Naive B cell (primary cell): ENCODE results near the gene IFT22. TPM values are rescaled to one million over a fixed set of nuclear protein-coding genes. Genes with fewer than 3 reads are reported as not detected.
"Not testable (repeated sequence)": the region's sequence is repeated elsewhere in the genome, so short reads cannot be mapped to it uniquely, and the experiment has no call there.

Experiments used
- ATAC-seq, 2 donors: fragments of 150-1000 bp; cut with Tn5 transposase; 2 replicates each; pipeline ENCODE4 v1.10.0; 2021; ENCODE audit warnings: low read depth in 2 of 2, mild to moderate bottlenecking in 2 of 2, moderate library complexity in 2 of 2
- DNase-seq: peaks from one replicate; pipeline ENCODE4 v3.0.0; 2022
- H3K27ac Mint-ChIP-seq, 6 donors: one replicate each; pipeline ENCODE4 v1.8.0; 2020 to 2022; ENCODE audit warnings: mild to moderate bottlenecking in 6 of 6, mixed read lengths in 6 of 6, moderate library complexity in 5 of 6, inconsistent platforms in 2 of 6
- H3K27me3 Mint-ChIP-seq, 3 donors: one replicate each; pipeline ENCODE4 v1.8.0; 2021 to 2022; ENCODE audit warnings: mixed read lengths in 3 of 3, mild to moderate bottlenecking in 1 of 3
- H3K36me3 Mint-ChIP-seq, 2 donors: one replicate each; pipeline ENCODE4 v1.8.0; 2020 to 2022; ENCODE audit warnings: mixed read lengths in 2 of 2, inconsistent platforms in 1 of 2, mild to moderate bottlenecking in 1 of 2
- H3K4me1 Mint-ChIP-seq, 3 donors: one replicate each; pipeline ENCODE4 v1.8.0; 2020 to 2022; ENCODE audit warnings: mixed read lengths in 3 of 3, inconsistent platforms in 1 of 3, mild to moderate bottlenecking in 1 of 3, moderate library complexity in 1 of 3
- H3K4me3 Mint-ChIP-seq, 8 donors: one replicate each; pipeline ENCODE4 v1.8.0; 2020 to 2022; ENCODE audit warnings: mild to moderate bottlenecking in 8 of 8, mixed read lengths in 8 of 8, moderate library complexity in 8 of 8, inconsistent platforms in 2 of 8
- H3K9me3 Mint-ChIP-seq, 7 donors: one replicate each; pipeline ENCODE4 v1.8.0; 2020 to 2022; ENCODE audit warnings: mixed read lengths in 7 of 7, mild to moderate bottlenecking in 5 of 7, inconsistent platforms in 2 of 7, moderate library complexity in 1 of 7
- polyA plus RNA-seq, 6 donors: library from polyadenylated mRNA; unstranded; fragments of 300-500 nt; fragmentation: Illumina TruSeq; gene quantifications; one replicate each; pipeline ENCODE4 v1.2.3, GENCODE V29; 2021; ENCODE audit warnings: low read depth in 6 of 6

IFT22 gene
- polyA plus RNA-seq, 6 donors from 2014 or later = 12.0 to 21.5 (median 17.6) TPM

DNA sequence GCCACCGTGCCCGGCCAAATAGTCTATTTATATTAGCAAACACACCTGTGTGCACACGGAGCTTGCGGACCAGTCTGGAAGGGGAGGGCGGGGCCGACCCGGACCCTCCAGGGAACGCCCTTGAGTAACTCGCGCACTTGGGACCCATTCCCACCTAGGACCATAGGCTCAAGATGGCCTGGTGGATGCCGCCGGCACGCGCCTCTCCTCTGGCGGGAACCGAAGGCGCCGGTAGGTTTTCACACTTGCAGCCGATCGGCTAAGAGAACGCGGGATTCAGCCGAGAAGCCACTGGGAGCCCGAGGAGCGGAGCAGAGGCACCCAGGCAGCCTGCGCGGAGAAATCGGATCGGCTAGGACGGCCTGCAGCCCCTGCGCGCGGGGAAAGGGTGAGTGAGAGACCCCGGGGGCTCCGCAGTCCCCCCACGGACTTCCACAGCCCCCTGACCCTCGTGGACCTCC is 18.9 kb downstream of the IFT22 start:
- Mint-ChIP-seq H3K27me3 (peaks cover 50 to 80% (median 55%) of the 10 kb centered on the region in 3 donors), H3K4me3 (peak overlapping the region in 1 of 8 donors; percentile 54), H3K4me1 (peaks cover 10 to 14% (median 10%) of the 10 kb centered on the region in 3 donors), H3K9me3 (peaks cover 11 to 37% (median 28%) of the 10 kb centered on the region in 7 donors), H3K27ac (no peak overlapping the region), H3K36me3 (peaks cover 13 to 29% of the 10 kb centered on the region in 2 donors)
- ATAC-seq = no peak
- no peak for DNase-seq

DNA sequence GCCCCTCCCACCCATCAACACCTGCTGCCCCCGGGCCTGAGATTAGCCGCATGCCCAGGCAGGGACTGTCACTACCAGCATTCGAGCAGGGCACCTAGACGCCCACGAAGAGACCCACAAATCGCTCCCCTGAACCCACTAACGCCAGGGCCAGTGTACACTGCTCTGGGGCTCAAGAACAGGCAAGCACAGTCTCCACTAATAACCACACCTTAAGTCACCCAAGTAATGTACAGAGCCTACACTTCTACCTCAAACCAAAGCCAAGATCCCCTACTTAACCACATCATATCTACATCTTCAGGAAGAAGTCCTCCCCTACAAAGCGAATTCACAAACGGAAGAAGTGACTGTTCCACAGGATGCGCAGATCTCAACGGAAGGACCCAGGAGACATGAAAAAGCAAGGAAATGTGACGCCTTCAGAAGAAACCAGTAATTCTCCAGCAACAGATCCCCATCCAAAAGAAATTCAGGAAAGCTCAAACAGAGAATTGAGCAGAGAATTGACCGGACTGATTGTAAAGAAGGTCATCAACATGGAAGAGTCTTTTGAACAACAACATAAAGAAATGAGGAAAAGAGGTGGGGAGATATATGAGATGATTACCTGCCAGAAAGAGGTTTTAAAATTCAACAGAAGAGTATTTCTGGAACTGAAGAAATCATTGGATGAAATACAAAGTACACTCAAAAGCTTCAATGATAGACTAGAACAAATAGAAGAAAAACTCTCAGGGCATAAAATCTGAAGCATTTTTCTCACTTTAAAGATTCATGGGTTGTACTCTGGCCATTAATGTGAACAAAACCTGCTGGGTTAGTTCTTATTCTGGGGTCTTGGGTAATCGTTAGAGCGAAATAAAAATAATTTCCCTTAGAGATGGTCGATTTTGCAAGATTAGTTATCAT is 20.9 kb downstream of the IFT22 start:
- ATAC-seq (no peak), DNase-seq (no peak)
- Mint-ChIP-seq H3K27me3 (peaks cover 47 to 78% (median 56%) of the 10 kb centered on the region in 3 donors), H3K4me3 (peak overlapping the region in 3 of 8 donors; percentile 2 to 78 (median 14)), H3K27ac (peak overlapping the region in 1 of 6 donors; percentile 69), H3K4me1 (peaks cover 10 to 13% (median 10%) of the 10 kb centered on the region in 3 donors), H3K36me3 (peaks cover 13 to 29% of the 10 kb centered on the region in 2 donors), H3K9me3 (peaks cover 11 to 37% (median 28%) of the 10 kb centered on the region in 7 donors)

DNA sequence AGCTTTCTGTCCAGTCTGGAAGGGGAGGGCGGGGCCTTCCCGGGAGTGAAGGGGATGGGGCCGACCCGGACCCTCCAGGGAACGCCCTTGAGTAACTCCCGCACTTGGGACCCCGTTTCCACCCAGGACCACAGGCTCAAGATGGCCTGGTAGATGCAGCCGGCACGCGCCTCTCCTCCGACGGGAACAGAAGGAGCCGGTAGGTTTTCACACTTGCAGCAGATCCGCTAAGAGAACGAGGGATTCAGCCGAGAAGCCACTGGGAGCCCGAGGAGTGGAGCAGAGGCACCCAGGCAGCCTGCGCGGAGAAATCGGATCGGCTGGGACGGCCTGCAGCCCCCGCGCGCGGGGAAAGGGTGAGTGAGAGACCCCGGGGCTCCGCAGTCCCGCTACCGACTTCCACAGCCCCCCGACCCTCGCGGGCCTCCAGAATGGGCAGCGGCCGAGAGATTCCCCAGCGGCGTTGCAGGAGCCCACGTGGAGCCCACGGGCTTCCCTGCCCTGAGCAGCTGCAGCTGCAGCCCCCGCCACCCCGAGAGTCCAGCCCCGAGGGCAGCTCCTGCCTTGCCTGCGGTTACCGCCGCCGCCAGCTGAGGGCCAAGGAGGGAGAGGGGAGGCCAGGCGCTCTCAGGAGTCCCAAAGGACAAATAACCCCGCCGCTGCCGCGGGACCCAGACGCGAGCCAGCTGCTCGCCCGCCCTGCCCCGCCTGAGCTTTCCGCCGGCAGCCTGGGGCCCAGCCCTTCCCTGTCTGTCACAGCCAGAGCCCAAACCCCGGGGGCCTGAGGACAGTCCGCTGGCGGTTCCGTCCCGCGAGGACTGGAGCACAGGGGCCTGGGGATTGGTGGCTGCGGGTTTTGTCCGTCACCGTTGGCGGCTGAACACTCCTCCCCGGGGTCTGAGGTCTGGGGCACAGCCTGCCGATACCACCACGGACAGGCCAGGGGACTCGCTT is 21.8 kb downstream of the IFT22 start:
- Mint-ChIP-seq H3K36me3 (peaks cover 13 to 29% of the 10 kb centered on the region in 2 donors), H3K9me3 (peaks cover 11 to 36% (median 28%) of the 10 kb centered on the region in 7 donors), H3K27me3 (peaks cover 49 to 85% (median 63%) of the 10 kb centered on the region in 3 donors), H3K27ac (no peak overlapping the region), H3K4me3 (peak overlapping the region in 4 of 8 donors; percentile 3 to 37 (median 31)), H3K4me1 (peaks cover 10 to 13% (median 10%) of the 10 kb centered on the region in 3 donors)
- no peak for ATAC-seq
- no peak for DNase-seq

DNA sequence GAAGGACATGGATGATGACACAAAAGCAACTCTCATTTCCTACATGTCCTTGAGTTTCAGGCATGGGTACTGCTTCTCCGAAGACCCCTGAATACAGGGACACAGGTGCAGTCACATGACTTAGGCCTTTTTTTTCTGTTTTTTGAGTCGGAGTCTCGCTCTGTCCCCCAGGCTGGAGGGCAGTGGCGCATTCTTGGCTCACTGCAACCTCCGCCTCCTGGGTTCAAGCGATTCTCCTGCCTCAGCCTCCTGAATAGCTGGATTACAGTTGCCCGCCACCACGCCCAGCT is 26.8 kb downstream of the IFT22 start:
- DNase-seq (no peak), ATAC-seq (no peak)
- no peak overlapping the region for H3K4me3 Mint-ChIP-seq
- peaks cover 5 to 7% of the 10 kb centered on the region in 2 donors for H3K36me3 Mint-ChIP-seq
- peaks cover 40 to 81% (median 65%) of the 10 kb centered on the region in 3 donors for H3K27me3 Mint-ChIP-seq
- H3K27ac Mint-ChIP-seq = no peak overlapping the region
- H3K9me3 Mint-ChIP-seq = peaks cover 0 to 4% (median 0%) of the 10 kb centered on the region in 7 donors
- peaks cover 10 to 13% (median 10%) of the 10 kb centered on the region in 3 donors for H3K4me1 Mint-ChIP-seq

DNA sequence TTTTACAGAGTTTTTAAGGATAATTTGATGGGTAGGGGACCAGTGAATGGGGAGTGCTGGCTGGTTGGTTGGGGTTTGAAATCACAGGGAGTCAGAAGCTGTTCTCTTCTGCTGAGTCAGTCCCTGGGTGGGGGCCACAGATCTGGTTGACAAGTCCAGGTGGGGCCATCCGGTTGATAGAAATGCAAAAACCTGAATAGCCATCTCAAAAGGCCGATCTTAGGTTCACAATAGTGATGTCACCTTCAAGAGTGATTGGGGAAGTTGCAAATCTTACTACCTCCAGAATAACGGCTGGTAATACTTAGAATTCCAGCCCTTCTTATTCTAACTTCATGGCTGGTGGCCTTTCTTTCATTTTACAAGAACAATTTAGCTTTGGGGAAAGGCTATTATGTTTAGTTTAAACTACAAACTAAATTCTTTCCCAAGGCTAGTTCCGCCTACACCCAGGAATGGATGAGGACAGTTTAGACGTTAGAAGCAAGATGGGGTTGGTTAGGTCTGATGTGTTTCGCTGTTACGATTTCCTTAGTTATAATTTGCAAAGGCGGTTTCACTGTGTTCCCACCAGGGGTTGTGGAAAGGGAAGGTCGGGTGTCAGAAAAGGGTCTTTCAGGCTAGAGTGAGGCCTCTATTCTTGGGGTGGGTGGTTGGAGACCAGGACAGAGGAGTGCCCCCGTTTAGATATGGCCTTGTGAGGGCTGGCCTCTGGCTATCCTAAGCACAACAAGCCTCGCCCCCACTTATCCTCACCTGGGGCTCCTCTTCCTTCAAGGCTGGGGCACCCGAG is 27.4 kb downstream of the IFT22 start:
- Mint-ChIP-seq H3K27ac (peak overlapping the region in 1 of 6 donors; percentile 85), H3K36me3 (peaks cover 5 to 7% of the 10 kb centered on the region in 2 donors), H3K4me1 (peaks cover 5 to 11% (median 10%) of the 10 kb centered on the region in 3 donors), H3K4me3 (no peak overlapping the region), H3K27me3 (peaks cover 40 to 81% (median 65%) of the 10 kb centered on the region in 3 donors), H3K9me3 (peaks cover 0 to 3% (median 0%) of the 10 kb centered on the region in 7 donors)
- ATAC-seq = no peak
- DNase-seq = no peak

DNA sequence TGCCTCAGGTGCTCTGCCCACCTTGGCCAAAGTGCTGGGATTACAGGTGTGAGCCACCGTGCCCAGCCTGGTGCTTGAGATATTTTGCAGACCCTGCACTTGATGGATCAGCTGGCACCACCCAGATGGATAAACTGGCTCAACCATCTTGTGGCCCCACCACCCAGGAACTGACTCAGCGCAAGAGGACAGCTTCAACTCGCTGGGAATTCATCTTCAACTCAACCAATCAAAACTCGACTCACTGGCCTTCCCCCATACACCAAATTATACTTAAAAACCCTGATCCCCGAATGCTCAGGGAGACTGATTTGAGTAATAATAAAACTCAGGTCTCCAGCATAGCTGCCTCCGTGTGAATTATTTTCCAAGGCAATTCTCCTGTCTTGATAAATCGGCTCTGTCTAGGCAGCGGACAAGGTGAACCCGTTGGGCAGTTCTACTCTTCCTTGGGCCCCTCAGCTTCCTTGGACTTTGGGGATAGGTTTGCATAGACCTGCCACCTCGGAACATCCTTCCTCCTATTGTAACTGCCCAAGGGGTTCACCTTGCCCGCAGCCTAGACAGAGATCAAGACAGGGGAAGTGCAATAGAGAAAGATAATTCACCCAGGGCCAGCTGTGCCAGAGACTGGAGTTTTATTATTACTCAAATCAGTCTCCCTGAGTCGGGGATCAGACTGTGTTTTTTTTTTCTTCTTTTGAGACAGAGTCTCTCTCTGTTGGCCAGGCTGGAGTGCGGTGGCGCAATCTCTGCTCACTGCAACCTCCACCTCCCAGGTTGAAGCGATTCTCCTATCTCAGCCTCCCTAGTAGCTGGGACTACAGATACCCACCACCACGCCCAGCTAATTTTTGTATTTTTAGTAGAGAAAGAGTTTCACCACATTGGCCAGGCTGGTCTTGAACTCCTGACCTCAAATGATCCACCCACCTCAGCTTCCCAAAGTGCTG is 28.3 kb downstream of the IFT22 start:
- H3K9me3 Mint-ChIP-seq, ATAC-seq: not testable (repeated sequence)

DNA sequence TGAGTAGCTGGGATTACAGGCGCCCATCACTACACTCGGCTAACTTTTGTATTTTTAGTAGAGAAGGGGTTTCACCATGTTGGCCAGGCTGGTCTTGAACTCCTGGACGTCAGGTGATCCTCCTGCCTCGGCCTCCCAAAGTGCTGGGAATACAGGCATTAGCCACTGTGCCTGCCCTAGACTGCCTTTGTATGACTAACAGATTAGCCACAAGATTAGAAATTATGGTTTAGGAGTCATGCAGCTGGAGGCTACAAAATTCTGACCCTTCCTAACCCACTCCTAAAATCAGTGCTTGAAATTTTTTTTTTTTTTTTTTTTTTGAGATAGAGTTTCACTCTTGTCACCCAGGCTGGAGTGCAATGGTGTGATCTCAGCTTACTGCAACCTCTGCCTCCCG is 29.0 kb downstream of the IFT22 start:
- ATAC-seq, H3K36me3 Mint-ChIP-seq: not testable (repeated sequence)

More for the DNA sequence above, 28.3 kb downstream of the IFT22 start:
- Mint-ChIP-seq H3K27me3 (peaks cover 45 to 82% (median 69%) of the 10 kb centered on the region in 3 donors), H3K27ac (peak overlapping the region in 1 of 6 donors; percentile 85)
- H3K4me3 Mint-ChIP-seq, DNase-seq, H3K4me1 Mint-ChIP-seq, H3K36me3 Mint-ChIP-seq: not testable (repeated sequence)

DNA sequence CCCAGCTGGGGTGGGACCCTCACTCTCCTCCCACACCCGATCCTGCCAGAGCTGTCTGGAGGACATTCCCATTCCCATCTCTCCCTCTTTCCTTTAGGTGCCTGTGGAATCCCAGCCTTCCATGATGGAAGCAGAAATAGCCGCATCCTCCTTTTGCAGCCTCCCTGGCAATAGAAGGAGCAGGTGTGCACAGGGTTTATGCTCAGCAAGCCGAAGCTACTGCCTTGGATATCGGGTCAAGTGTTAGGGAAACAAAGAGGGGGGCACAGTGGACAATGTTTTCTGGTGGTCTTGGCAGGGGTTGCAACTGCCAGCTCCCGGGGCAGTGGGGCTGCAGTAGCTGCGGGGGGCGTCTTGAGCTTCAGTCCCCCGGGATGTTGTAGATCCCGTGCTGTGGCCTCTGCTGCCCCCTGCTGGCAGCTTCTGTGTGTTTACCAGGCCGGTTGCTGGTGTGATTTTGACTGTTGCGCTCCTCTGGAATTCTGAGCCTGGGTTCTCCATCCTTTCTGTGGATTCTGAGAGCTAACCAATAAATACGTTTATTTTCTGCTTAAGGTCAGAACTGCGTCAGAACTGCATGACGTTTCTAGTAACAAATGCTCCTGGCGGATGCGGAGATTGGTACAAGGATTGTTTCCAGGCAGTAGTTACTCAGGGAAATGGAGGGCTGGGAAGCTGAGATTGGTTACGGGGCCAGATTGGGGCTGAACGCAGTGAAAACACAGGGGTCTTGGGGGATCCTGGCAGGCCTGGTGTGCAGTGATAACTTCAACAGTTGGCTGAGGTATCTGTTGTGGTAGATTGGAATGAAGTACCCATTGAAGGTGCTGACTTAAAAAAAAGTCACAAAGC is 31.2 kb downstream of the IFT22 start:
- peak; percentile 59 to 79 for ATAC-seq
- DNase-seq = peak; percentile 50
- Mint-ChIP-seq H3K27ac (peak overlapping the region in 1 of 6 donors; percentile 55), H3K27me3 (peaks cover 48 to 85% (median 70%) of the 10 kb centered on the region in 3 donors), H3K4me3 (peak overlapping the region in 2 of 8 donors; percentile 42 to 60)
- not testable (repeated sequence) for H3K36me3 Mint-ChIP-seq, H3K9me3 Mint-ChIP-seq, H3K4me1 Mint-ChIP-seq

More for the DNA sequence above, 29.0 kb downstream of the IFT22 start:
- H3K9me3 Mint-ChIP-seq, DNase-seq, H3K4me1 Mint-ChIP-seq, H3K4me3 Mint-ChIP-seq, H3K27ac Mint-ChIP-seq: not testable (repeated sequence)
- H3K27me3 Mint-ChIP-seq = peaks cover 46 to 83% (median 64%) of the 10 kb centered on the region in 3 donors

DNA sequence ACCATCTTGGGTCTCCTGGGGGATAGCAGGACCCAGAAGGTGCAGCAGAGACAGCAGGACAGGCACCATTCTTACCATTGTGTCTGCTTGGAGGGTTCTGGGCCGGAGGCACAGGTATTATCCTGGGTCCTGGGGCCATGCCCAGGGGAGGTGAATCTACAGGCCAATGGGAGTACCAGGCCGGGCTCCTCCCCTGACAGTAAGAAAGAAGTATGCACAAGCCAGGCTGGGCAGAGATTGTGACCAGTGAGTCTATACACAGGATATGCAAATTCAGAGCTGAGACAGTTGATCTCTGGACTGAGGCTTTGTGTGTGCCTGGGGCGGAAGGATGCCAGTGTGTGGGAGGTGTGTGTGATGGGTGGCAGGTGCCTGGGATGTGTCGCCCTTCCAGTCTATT is 31.9 kb downstream of the IFT22 start:
- DNase-seq, H3K36me3 Mint-ChIP-seq, H3K4me1 Mint-ChIP-seq, H3K4me3 Mint-ChIP-seq, H3K9me3 Mint-ChIP-seq, H3K27ac Mint-ChIP-seq: not testable (repeated sequence)
- peaks cover 48 to 78% (median 64%) of the 10 kb centered on the region in 3 donors for H3K27me3 Mint-ChIP-seq
- ATAC-seq = peak; percentile 41 to 43

DNA sequence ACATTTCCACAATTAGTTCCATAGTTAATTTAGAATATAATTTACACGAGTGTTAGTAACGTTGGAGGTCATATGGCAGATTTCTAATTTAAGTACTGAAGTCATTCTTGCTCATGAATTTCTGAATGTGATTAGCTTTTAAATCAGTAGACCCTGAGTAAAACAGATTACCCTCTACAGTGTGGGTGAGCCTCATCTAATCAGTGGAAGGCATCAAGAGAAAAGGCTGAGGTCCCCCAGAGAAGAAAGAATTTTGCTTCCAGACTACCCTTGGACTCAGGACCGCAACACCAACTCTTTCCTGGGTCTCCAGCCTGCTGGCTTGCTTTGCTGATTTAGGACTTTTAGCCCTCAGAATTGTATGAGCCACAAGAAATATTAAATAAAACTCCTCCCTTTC is 33.2 kb downstream of the IFT22 start:
- ATAC-seq = no peak
- peaks cover 0 to 5% (median 0%) of the 10 kb centered on the region in 7 donors for H3K9me3 Mint-ChIP-seq
- H3K4me1 Mint-ChIP-seq = peaks cover 5 to 8% (median 6%) of the 10 kb centered on the region in 3 donors
- H3K4me3 Mint-ChIP-seq = no peak overlapping the region
- no peak overlapping the region for H3K27ac Mint-ChIP-seq
- H3K27me3 Mint-ChIP-seq = peaks cover 39 to 65% (median 51%) of the 10 kb centered on the region in 3 donors
- no peak for DNase-seq
- H3K36me3 Mint-ChIP-seq = no peaks in the 10 kb centered on the region

DNA sequence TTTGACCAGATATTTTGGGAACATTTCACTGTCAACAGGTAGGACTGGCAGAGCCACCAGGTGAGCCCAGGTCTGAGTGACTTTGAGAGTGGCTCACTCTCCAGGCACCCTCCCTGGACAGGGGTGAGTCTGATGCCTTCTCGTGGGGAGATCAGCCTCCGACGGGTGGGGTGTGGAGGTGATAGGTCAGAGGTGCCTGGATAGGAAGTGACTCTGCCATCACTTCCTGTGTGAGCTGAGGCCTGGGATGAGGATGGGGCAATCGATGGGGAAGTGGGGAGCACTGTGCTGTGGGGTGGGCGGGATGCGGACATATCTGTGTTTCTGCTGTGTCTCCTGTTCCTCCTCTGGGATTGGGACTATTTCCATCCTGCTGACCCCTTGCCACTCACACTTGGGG is 34.6 kb downstream of the IFT22 start:
- peaks cover 0 to 5% (median 0%) of the 10 kb centered on the region in 7 donors for H3K9me3 Mint-ChIP-seq

More for the DNA sequence above, 34.6 kb downstream of the IFT22 start:
- peaks cover 40 to 62% (median 46%) of the 10 kb centered on the region in 3 donors for H3K27me3 Mint-ChIP-seq
- DNase-seq (no peak), ATAC-seq (no peak)
- H3K36me3 Mint-ChIP-seq = no peaks in the 10 kb centered on the region
- peaks cover 6 to 16% (median 10%) of the 10 kb centered on the region in 3 donors for H3K4me1 Mint-ChIP-seq
- H3K27ac Mint-ChIP-seq = no peak overlapping the region
- peak overlapping the region in 1 of 8 donors; percentile 15 for H3K4me3 Mint-ChIP-seq
